Endothelial cell of umbilical vein (primary cell): ENCODE results near the gene PLCB4.

ENCODE experiments used
- CTCF ChIP-seq, 2 donors: IDR thresholded peaks; 1 replicate in 1 of 2; 2 replicates in 1 of 2; pipeline ENCODE4 v1.5.1; 2011; ENCODE audit warnings: low read length in 2 of 2, mild to moderate bottlenecking in 2 of 2, moderate library complexity in 2 of 2, control low read depth in 1 of 2, inconsistent platforms in 1 of 2, low read depth in 1 of 2; ENCODE audit not compliant: insufficient read depth in 1 of 2; ENCODE audit errors: extremely low read depth in 1 of 2
- EZH2 ChIP-seq: IDR thresholded peaks from 2 replicates; pipeline ENCODE4 v1.6.1; 2012; ENCODE audit warnings: borderline replicate concordance, low read depth, mild to moderate bottlenecking, moderate library complexity, low read length, inconsistent platforms; ENCODE audit not compliant: severe bottlenecking
- MAX ChIP-seq: IDR thresholded peaks from 2 replicates; pipeline ENCODE4 v1.6.1; 2011; ENCODE audit not compliant: insufficient read depth, insufficient read length
- POLR2A ChIP-seq: IDR thresholded peaks from 2 replicates; pipeline ENCODE4 v1.6.1; 2012; ENCODE audit warnings: low read depth, mild to moderate bottlenecking, control low read depth, low read length

- no peak for TF ChIP-seq CTCF (IDR thresholded peaks at IDR 0.05; ENCODE audit: extremely low read depth in 1 of 2, insufficient read depth in 1 of 2, low read depth in 1 of 2, low read length in 2 of 2)
- TF ChIP-seq EZH2 = no peak
- TF ChIP-seq MAX = no peak
- no peak for TF ChIP-seq POLR2A
These were observed 372.0 kb downstream of the PLCB4 start for GRCh38 chr20:9440892-9441291.
